GM21390 (cell line): Measurements from ENCODE around the gene GOLT1A.

ENCODE experiments used
- ATAC-seq: cut with Tn5 transposase; IDR thresholded peaks from one replicate; pipeline ENCODE4 v1.9.1; 2021; ENCODE audit not compliant: unreplicated experiment

GOLT1A gene

DNA sequence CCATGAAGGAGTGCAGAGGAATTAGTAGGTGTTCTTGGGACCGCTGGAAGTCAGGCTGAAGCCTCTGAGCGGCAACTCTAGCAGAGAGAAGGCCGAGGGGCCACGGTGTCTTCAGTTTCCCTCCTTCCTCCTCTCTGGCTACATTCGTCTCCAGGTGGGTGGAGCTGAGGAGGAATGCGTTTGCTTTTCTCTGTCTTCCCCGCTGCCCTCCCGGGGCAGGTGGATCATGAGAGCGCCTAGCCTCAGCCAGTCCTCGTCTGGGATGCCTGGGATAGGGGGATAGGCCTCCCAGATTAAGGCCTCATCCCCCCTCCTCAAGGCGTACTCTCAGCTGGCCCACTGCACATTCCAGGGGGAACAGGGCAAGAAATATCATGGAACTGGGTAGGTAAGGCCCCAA, 7.5 kb upstream of the GOLT1A start:
- ATAC-seq, result no peak

- no peak for ATAC-seq
These were observed 6.3 kb upstream of the GOLT1A start for GRCh38 chr1:204219971-204220616.

GRCh38 chr1:204218552-204218951, 4.8 kb upstream of the GOLT1A start:
- no peak for ATAC-seq

DNA sequence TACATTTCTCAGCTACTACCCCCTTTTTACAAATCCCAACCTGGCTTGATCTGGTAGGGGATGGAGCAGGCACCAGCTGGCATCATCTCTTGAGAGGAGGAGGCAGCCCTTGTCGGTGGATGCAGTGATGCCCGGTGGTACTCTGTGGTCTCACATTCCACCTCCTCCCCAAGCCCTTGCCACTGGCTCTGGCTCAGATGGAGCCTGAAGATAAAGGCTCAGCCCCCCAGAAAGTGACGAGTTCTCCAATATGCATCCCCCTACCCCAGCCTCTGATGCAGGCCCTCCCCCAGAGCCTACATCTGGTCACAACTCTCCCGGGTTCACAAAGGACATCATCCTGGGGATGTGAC, 3.8 kb upstream of the GOLT1A start:
- no peak for ATAC-seq

DNA sequence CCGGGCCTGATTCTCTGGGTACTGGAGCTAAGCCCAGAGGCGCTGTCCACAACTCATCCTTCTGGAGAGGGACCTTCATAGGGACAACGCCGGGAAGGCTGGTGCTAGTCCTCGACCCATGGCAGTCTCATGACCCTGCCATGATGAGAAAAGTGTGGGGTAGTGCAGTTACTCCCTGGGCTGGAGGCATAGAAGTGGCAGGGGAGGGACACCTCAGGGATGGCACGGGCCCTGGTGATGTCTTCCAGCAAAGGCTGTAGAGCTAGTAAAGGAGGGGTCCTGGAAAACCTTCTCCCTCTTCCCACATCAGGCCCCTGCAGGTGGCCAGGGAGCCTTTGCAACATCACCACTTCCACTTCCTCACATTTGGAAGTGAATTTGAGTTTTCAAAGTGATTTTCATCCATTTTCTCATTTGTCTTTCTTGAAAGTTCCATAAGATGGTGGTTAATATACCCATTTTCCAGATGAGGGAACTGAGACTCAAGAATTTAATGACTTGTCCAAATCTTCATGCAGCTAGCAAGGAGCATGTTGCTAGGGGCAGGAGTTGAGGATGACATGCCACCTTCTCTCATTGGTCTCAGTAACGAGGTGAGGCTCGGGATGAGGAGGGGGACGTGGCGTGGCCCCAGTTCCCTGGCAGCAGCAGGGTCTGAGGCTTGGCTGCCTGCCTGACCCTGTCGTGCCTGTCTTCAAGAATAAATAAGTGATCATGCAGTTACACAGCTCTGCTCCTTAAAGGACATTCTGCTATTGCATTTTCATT, 3.3 kb upstream of the GOLT1A start:
- no peak for ATAC-seq

- no peak for ATAC-seq
These were observed 2.4 kb upstream of the GOLT1A start for GRCh38 chr1:204216236-204216635.

- no peak for ATAC-seq
These were observed 1.1 kb downstream of the GOLT1A start for GRCh38 chr1:204212715-204213114.

DNA sequence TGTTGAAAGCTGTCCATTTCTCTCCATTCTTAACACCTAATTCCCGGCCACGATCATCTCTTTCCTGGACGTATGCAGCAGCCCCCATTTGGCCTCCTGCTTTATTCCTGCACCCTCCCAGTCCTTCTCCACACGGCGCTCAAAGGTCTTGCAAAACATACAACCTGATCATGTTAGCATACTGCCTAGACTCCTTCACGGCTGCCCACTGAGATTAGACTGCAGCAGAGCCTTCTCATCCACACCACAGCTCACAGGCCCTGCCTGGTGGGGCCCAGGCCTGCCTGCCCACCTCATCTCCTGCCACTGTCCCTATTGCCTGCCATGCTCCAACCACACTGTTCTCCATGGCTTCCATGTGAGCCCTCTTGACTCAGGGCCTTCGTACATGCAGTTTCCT, 2.7 kb downstream of the GOLT1A start:
- no peak for ATAC-seq

- ATAC-seq, result no peak
These were observed 6.6 kb downstream of the GOLT1A start for GRCh38 chr1:204207136-204207616.

GRCh38 chr1:204206121-204206520, 7.7 kb downstream of the GOLT1A start:
- ATAC-seq, result no peak

- ATAC-seq, result no peak
These were observed 8.3 kb downstream of the GOLT1A start for GRCh38 chr1:204205486-204205885.

- no peak for ATAC-seq
These were observed 8.8 kb downstream of the GOLT1A start for GRCh38 chr1:204204944-204205343.

- no peak for ATAC-seq
These were observed 10.5 kb downstream of the GOLT1A start for GRCh38 chr1:204203206-204203767.

- no peak for ATAC-seq
These were observed 11.3 kb downstream of the GOLT1A start for GRCh38 chr1:204202481-204202880.

- ATAC-seq, result no peak
These were observed 12.3 kb downstream of the GOLT1A start for GRCh38 chr1:204201348-204202040.

DNA sequence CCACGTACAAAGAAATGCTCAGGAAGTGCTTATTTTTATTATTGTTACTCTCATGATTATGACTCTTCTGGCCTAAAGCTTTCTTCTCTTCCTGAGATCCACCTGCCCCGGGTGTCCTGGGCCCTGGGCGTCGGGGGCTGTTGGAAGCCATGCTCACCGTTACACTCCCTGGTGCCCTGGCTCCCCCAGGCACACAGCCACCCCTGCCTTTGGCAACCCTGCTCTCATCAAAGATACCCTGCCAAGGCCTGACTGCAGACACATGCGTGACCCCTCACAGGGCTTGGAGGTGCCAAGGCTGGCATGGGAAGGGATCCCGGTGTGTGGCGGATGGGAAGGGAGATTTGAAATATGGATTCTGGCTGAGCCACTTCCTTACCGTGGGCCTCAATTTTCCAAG, 14.2 kb downstream of the GOLT1A start:
- ATAC-seq, result no peak

GRCh38 chr1:204198348-204199340, 15.1 kb downstream of the GOLT1A start:
- ATAC-seq, result no peak

GRCh38 chr1:204197068-204197467, 16.7 kb downstream of the GOLT1A start:
- no peak for ATAC-seq

GRCh38 chr1:204196068-204196795, 17.6 kb downstream of the GOLT1A start, which contains the start of gene KISS1:
Gene KISS1 (minus strand): TSS chr1:204196491. CDS start chr1:204192876, 3,615 bp downstream.
- ATAC-seq, result no peak

DNA sequence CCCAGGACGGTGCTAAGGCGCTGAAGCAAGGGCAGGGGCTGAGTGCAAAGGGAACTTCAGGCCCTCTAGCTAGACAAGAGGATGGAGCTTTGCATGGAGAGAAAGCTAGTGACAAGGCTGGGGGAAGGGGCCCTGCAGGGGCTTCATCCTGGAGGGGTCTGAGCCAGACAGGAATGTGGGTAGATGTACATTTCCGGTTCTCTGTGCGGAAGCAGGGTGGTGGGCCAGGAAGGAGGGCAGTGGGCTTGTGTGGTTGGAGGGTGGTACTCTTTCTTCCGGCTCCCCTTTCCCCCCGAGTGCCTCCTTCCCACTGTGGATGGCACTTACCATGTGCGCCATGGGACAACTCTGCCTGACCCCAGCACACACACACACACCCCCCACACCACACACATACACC, 19.0 kb downstream of the GOLT1A start:
- ATAC-seq, result no peak
